Raji (cell line): ENCODE data around the gene GALNT16.

Source experiments
- POLR2A ChIP-seq: IDR thresholded peaks from 2 replicates; pipeline ENCODE4 v1.6.1; 2011; ENCODE audit warnings: low read depth, low read length, control low read depth; ENCODE audit not compliant: insufficient read depth

GALNT16 gene

GRCh38 chr14:69354383-69355153 lies 94.6 kb downstream of the GALNT16 start:
- TF ChIP-seq POLR2A = peak; percentile 46; the same call in 1 of the 2 replicates

DNA sequence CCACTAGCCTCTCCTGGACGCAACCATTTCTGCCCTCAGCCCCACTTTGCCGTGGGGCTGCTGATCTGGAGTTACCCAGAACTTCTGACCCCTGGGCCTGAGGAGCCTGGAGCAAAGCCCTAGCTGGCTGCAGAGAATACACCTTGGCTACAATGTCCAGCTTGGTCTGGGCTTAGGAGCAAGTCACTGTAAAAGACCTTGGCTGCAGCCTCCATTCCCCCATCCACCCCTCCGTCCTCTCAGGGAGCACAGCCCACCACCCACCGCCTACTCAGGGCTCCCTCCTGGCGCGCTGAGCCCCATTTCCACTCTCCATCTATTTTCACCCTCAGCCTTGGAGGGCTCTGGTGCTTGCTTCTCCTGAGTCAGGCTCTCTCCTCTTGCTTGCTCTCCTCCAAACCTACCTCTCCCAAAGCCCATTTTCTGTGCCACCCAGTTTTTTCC lies 95.2 kb downstream of the GALNT16 start:
- no peak for TF ChIP-seq POLR2A

DNA sequence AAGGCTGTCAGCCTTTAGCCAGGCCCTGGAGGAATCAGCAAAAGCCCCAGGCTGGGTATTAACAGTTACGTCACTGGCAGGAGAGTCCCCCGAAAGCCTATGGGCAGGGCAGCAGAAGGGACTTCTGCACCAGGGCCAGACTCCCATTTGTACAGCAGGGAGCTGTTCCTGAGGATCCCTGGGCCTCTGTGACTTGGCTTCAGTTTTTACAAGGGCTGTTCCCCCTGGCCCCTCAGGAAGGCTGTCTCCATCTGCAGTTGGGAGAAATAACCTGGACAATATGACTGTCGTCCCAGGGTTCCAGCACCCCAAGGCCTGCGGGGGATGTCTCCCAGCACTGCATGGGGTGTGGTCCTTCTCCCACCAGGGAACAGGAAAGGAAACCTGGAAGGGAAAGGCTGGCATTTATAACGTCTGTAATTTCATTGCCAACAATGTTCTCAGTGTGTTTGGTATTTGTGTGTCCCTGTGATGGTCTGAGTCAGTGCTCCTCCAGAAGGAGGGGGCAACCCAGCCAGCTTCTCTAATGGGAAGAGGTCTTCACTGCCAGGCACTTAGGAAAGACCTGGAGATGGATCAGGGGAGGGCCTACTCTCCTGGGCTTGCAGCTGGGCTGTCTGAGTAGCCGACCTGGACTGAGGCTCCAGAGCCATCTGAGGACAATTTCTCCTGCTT lies 95.8 kb downstream of the GALNT16 start:
- TF ChIP-seq POLR2A = no peak

- TF ChIP-seq POLR2A = no peak
These were observed 97.1 kb downstream of the GALNT16 start for GRCh38 chr14:69356903-69357543.

DNA sequence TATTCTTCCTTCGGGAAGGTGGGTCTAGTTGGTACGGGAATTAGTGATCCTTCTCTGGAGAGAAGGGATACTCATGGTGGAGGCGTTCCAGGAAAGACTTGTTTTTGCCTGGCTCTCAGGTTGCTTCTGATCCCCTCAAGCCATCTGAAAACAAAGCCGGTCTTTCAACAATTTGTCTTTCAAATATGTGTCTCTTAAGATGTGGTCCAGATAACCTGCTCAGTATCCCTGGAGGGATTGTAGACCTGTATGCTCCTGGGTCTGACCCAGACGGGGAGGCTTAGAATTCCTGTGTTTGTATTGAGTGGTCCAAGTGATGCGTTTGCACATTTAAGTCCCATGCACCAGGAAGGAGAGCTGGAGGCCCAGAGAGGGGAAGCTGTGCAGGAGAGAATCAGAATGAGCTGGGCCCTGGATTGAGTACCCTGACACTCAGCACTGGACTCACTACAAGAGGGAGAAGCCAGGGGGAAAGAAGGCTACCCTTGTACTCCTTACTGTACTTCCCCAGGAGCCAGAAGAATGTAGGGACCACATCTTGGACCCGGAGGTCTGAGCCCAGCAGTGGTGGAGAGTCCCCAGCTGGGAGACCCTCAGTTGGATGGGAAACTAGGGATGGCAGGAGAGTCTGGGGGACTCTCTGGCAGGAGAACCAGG lies 97.7 kb downstream of the GALNT16 start:
- TF ChIP-seq POLR2A = no peak

DNA sequence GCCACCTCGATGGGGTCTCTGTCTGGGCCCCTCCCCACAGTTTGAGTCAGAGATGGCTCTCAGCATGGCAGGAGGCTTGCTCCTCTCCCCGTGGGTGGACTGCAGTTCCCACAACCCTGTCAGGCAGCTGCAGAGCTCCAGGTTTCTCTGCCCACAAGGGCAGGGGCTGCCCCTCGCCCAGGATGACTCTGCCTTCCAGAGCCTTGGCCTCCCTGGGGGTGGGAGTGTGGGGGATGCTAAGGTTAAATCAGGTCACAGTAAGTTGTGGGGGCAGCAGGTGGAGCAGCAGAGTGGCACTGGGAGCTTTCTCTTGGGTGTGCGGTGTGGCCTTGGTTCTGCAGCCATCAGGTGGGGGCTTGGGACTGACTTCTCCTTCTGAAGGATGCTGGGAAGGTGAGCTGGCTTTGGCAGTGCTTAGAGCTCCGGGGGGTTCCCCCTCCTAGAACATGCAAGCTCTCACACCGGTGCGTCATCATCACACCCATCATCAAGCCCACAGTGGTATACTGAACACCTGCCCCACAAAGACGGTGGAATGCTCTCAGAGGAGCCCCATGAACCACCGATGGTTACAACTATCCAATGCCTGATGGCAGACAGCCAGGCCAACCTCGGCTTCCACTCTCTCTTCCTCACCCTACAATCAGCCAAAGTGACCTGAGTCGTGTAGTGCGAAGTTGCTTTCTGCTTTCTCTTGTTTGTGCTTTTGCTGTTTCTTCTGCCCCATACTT lies 98.4 kb downstream of the GALNT16 start:
- TF ChIP-seq POLR2A = no peak

DNA sequence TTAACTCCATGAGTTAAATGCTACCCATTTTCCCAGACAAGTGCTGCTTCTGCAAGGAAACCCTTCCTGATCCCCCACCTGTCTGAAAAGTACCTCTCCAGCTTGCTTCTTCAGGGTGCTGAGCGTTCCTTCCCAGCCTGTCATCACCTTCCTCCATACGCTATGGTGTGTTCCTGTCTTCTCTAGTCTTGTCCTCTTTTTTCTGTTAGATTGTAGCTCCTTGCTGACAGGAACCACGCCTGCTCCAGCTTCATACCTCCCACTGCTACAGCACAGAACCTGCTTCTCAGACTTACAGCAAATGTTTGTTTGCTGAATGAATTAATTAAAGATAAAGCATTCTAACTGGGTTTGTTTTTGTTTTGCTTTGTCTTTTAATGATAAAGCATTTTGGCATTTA lies 99.0 kb downstream of the GALNT16 start:
- TF ChIP-seq POLR2A = no peak

- TF ChIP-seq POLR2A = no peak
These were observed 100.6 kb downstream of the GALNT16 start for GRCh38 chr14:69360438-69361108.

GRCh38 chr14:69363055-69363454 lies 103.1 kb downstream of the GALNT16 start:
- TF ChIP-seq POLR2A = no peak

DNA sequence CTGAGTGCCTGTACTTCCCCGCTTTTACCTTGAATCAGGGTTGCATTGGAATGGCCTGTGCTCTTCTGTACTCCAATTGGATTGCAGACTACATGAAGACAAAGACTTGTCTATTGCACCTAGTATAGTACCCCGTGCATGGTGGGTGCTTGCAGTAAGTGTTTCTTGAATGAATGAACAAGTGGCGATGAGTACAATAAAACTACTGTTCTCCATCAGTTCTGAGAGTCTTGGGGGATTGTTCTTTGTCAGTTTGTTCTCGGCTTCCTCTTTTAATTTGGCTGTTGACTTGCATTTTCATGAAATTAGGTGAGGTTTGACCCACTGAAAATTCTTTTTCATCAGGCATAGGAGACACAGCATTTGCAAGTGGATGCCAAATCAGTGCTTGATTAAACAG lies 104.0 kb downstream of the GALNT16 start:
- no peak for TF ChIP-seq POLR2A

GRCh38 chr14:69364378-69364777 lies 104.4 kb downstream of the GALNT16 start:
- TF ChIP-seq POLR2A = no peak

DNA sequence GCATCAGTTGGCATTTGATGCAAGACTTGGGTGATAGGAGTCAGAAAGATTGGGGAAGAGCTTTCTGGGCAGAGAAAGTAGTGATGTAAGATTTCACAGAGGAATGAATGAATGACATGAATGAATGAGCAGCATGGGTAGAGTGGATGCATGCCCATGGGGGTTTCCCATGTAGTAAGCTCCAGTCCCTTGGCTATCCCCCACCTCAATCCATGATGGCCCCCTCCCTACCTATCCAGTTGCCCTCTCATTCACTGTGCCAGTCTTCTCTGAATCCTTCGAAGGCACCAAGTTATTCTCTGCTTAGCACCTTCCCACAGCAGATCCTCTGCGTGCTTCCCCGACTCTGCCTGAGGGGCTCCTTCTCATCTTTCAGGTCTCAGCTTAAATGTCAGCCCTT lies 106.1 kb downstream of the GALNT16 start:
- TF ChIP-seq POLR2A = no peak

DNA sequence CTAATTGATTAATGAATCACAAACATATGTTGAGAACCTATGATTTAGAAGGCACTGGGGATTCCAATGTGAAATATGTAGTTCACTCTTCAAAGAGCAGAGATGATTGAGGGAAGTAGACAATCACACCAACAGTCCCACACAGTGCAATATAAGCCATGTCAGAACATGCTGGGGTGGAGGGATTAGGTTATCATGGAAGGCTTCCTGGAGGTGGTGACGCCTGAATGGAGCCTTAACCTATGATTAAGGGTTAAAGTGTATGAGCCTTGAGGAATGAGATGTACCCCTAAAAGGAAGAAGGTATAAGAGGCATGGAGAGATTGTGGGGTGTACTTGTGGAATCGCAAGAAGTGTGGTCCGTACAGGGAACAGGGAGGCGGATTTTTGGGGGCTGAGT lies 106.8 kb downstream of the GALNT16 start:
- no peak for TF ChIP-seq POLR2A

GRCh38 chr14:69368381-69368780 lies 108.4 kb downstream of the GALNT16 start:
- no peak for TF ChIP-seq POLR2A
